Left colon (tissue), 2 donors: ENCODE data around the gene AGAP1. TPM values are rescaled to one million over a fixed set of nuclear protein-coding genes. Genes with fewer than 3 reads are reported as not detected.

Source experiments
- ATAC-seq: fragments of 200-7000 bp; cut with Tn5 transposase; one replicate; pipeline ENCODE4 v1.9.1; 2020; ENCODE audit warnings: mild to moderate bottlenecking, moderate library complexity
- DNase-seq, 2 donors: peaks; one replicate each; pipeline ENCODE4 v3.0.0-alpha.2; 2020
- intact Hi-C, 2 donors: fragments of 100-400 bp; cut with DNase I in 1 of 2; cut with micrococcal nuclease in 1 of 2; formaldehyde crosslinking; loops; one replicate each; pipeline versions ENCODE4 v1.11.2 to v1.14.0; 2022; cut with DNase I, micrococcal nuclease
- total RNA-seq, 2 donors: library from RNA; stranded (reverse); fragmentation: NEBNext Ultra II Directional; extraction: Animal tissue kit (Norgen Biotek cat#: 25700); gene quantifications; one replicate each; pipeline ENCODE4 v1.2.1, GENCODE V29; 2021
- donor health status: DM: no; HTN: no; CAD: no.
- donor health status: DM: yes; HTN: yes; CAD: no.

AGAP1 gene
- total RNA-seq, 2 donors from 2014 or later = 61.3 to 78.5 TPM

GRCh38 chr2:235858881-235859280 is 365.0 kb downstream of the AGAP1 start:
- DNase-seq (no peak), ATAC-seq (no peak)
- intact Hi-C loops = no loop called here

GRCh38 chr2:235859651-235860050 is 365.8 kb downstream of the AGAP1 start:
- no peak for ATAC-seq
- no peak for DNase-seq
- intact Hi-C loops = no loop called here

DNA sequence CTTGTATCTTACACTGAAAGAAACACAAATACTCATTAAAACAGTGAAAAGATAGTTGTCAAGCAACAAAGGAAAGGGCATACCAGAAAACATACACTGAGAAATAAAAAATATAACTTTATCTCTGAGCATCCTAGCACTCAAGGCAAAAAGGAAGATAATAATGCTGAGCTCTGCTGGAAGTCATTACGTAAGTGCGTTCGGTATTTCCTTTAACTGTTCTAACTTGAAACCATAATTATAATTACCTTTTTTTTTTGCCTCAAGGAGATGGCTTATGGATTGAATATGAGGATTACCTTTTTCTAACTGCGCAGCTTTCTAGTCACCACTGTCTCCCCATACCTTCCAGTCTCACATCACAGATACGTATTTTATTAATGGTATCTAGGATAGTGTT is 366.3 kb downstream of the AGAP1 start:
- intact Hi-C loops = no loop called here
- ATAC-seq (no peak), DNase-seq (no peak)

- DNase-seq = no peak
- no peak for ATAC-seq
- intact Hi-C loops = no loop called here
These were observed 367.0 kb downstream of the AGAP1 start for GRCh38 chr2:235860871-235861270.

DNA sequence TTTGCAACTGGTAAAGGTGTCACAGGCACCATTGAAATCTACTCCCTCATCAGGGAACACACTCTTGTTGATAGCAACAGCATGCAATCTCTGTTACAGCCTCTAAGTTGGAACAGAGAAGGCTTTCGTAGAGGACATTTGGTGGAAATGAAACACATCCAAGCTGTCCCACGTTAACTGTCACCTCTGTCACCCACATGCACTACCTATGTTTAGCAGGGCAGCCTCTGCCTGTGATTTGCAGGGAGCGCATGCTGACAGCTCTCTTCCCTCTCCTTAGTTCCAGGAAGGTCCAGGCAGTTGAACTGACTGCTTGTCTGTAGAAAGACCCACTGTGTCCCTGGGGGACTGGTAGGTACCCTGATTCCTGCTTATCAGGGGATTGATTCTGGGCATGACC is 367.5 kb downstream of the AGAP1 start:
- DNase-seq = no peak
- intact Hi-C loops = no loop called here
- no peak for ATAC-seq

- intact Hi-C loops = no loop called here
- no peak for DNase-seq
These were observed 369.6 kb downstream of the AGAP1 start for GRCh38 chr2:235863414-235863813.

DNA sequence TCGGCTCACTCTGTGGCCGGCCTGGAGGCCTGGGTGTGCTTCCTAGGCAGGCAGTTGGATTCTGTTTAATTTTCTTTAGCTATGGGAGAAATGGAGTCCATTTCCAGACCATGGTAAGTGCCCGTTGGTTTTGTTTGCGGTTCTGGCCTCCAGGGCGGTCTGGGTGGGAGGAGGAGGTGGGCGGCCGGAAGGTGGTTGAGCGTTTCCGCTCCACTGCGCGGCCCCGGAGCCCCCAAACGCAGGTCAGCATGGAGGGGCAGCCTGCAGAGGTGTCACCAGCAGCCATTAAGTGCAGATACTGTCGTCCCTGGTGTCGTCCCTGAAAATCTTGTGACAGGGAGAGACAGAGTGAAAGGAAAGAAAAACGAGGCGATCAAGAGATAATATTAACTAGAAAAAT is 370.5 kb downstream of the AGAP1 start:
- ATAC-seq (no peak), DNase-seq (no peak)
- intact Hi-C loops = no loop called here

More at GRCh38 chr2:235863414-235863813, 369.6 kb downstream of the AGAP1 start:
- ATAC-seq = no peak

- DNase-seq (no peak), ATAC-seq (no peak)
- intact Hi-C loops = no loop called here
These were observed 371.1 kb downstream of the AGAP1 start for GRCh38 chr2:235864733-235865515.

DNA sequence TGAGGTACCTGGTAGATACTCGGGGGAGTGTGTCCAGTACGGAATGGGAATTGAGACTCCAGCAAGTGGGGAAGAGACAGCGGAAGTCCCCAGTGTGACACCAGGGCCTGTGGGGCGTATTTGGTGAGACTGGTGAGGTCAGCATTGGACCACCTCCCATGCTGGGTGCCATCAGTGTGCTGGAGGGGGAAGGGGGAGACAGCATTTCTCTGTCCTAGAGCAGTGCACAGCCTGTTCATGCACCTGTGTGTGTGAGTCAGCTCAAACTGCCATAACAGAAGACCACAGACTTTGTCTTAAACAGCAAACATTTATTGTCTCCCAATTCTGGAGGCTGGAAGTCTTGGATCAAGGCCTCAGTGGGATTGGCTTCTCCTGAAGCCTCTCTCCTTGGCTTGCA is 372.5 kb downstream of the AGAP1 start:
- DNase-seq = no peak
- no peak for ATAC-seq
- intact Hi-C loops = no loop called here

- no peak for ATAC-seq
- no peak for DNase-seq
- intact Hi-C loops = no loop called here
These were observed 374.4 kb downstream of the AGAP1 start for GRCh38 chr2:235868224-235868623.

- intact Hi-C loops = no loop called here
- DNase-seq = no peak
- no peak for ATAC-seq
These were observed 374.8 kb downstream of the AGAP1 start for GRCh38 chr2:235868645-235869044.

GRCh38 chr2:235870515-235870914 is 376.7 kb downstream of the AGAP1 start:
- DNase-seq = no peak
- intact Hi-C loops = no loop called here
- no peak for ATAC-seq

GRCh38 chr2:235876099-235876679 is 382.3 kb downstream of the AGAP1 start:
- ATAC-seq = no peak
- intact Hi-C loops = no loop called here
- DNase-seq = no peak

- ATAC-seq = no peak
- intact Hi-C loops = no loop called here
- no peak for DNase-seq
These were observed 383.5 kb downstream of the AGAP1 start for GRCh38 chr2:235877275-235877802.

DNA sequence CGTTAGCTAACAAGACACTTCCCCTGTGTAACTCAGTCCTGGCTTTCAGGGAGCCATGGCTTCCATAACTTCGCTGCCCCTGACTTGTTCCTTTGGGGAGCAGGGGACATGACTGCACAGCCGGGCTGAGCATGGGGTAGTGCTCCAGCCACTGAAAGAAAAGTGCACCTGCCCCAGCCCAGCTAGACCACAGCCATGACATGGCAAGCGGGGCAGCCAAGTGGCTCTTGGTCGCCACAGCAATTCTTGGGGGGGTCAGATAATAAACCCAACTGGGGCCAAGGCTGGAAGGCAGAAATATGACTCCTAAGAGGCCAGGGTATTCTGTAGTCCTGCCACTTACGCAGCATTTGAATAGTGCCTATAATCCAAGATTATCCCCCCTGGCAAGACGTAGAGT is 385.3 kb downstream of the AGAP1 start:
- intact Hi-C loops = no loop called here

GRCh38 chr2:235883675-235884074 is 389.8 kb downstream of the AGAP1 start:
- no peak for ATAC-seq
- intact Hi-C loops = no loop called here
- no peak for DNase-seq

More for the DNA sequence above, 385.3 kb downstream of the AGAP1 start:
- ATAC-seq = no peak
- no peak for DNase-seq

- DNase-seq (no peak), ATAC-seq (no peak)
- intact Hi-C loops = no loop called here
These were observed 395.4 kb downstream of the AGAP1 start for GRCh38 chr2:235889302-235889630.

DNA sequence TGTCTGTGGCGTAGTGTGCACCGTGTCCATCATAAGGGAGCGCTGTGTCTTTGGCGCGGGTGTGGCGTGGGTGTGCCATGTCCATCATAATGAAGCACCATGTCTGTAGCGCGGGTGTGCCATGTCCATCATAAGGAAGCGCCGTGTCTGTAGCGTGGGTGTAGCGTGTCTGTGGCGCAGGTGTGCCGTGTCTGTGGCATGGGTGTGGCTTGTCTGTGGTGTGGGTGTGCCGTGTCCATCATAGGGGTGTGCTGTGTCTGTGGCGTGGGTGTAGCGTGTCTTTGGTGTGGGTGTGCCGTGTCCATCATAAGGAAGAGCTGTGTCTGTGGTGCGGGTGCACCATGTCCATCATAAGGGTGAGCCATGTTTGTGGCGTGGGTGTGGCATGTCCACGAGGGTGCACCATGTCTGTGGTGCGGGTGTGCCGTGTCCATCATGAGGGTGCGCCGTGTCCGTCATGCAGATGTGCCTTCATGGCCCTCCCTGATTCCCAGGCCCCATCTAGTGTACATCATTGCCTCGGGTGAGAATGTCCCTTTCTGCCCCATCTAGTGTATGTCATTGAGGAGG is 399.4 kb downstream of the AGAP1 start:
- DNase-seq (no peak), ATAC-seq (no peak)
- intact Hi-C loops = no loop called here

DNA sequence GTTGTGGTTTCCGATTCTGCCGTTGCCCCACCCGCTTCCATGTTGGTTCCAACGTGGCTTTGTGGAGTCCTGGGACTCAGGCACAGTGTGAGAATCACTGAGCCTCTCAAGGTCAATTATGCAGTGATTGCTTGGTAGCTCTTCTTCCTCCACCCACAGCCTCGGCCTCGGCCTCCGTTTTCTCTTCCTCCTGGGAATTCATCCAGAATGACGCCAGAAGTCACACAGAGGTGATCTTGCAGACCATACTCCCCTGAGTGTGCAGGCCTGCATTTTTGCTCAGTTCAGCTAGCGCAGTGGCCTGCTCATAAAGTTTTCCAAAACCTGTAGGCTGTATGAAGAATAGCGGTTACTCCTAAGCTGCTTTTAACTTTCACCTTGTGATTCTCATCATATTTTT is 401.0 kb downstream of the AGAP1 start:
- ATAC-seq = no peak
- intact Hi-C loops = no loop called here
- DNase-seq = no peak

DNA sequence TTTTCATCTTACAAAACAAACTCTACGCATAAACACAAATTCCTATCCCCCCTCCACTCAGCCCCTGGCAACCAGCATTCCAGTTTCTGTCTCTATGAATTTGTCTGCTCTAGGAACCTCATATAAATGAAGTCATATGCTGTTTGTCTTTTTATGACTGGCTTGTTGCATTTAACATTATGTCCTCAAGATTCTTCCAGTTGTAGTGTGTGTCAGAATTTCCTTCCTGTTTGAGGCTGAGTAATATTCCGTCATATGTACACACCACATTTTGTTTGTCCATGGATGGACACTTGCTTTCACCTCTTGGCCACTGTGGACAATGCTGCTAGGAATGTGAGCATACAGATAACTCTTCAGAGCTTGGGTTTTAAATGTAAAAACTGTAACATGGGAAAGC is 402.2 kb downstream of the AGAP1 start:
- no peak for DNase-seq
- intact Hi-C loops = no loop called here
- no peak for ATAC-seq
